CD4-positive, alpha-beta T cell treated with Interleukin-1 beta for 1 hour (primary cell): Measurements from ENCODE around the gene SOHLH2.

Experiments used
- DNase-seq, 2 donors: peaks; one replicate each; pipeline ENCODE4 v3.0.0-alpha.2; 2020 to 2022

Gene SOHLH2

GRCh38 chr13:36130552-36131221, 83.7 kb downstream of the SOHLH2 start:
- DNase-seq = no peak

- DNase-seq = no peak
Measured at GRCh38 chr13:36130193-36130551, 84.2 kb downstream of the SOHLH2 start.

GRCh38 chr13:36129539-36129938, 84.8 kb downstream of the SOHLH2 start:
- DNase-seq = no peak

GRCh38 chr13:36126491-36126890, 87.9 kb downstream of the SOHLH2 start:
- DNase-seq = no peak

- no peak for DNase-seq
Measured at GRCh38 chr13:36125841-36126240, 88.5 kb downstream of the SOHLH2 start.

GRCh38 chr13:36124236-36124822, 90.0 kb downstream of the SOHLH2 start:
- no peak for DNase-seq
